OCI-LY7 (cell line): Measurements from ENCODE around the gene GRK6. TPM values are rescaled to one million over a fixed set of nuclear protein-coding genes. Genes with fewer than 3 reads are reported as not detected.
A peak's percentile ranks its signal among the peaks of the same experiment; 100 is the strongest.

Experiments used
- BruUV-seq: library from RNA; stranded (reverse); fragments of 400-500 nt; replicated peaks from 2 replicates; lab custom pipeline; 2021; lab: Mats Ljungman, UMichigan
- CTCF ChIA-PET: fragments of 300-600 bp; sonication (Branson Sonifier 250); formaldehyde crosslinking; loops from one replicate; lab custom pipeline; 2022; ENCODE audit warnings: antibody characterized with exemption; ENCODE audit not compliant: unreplicated experiment; lab: Charles Lee
- POLR2A ChIA-PET: fragments of 300-600 bp; sonication (Branson Sonifier 250); formaldehyde crosslinking; loops from one replicate; lab custom pipeline; 2022; ENCODE audit warnings: antibody characterized with exemption; lab: Charles Lee
- DNase-seq: peaks from one replicate; pipeline ENCODE4 v3.0.0-alpha.2; 2015; ENCODE audit warnings: low spot score
- H2AFZ ChIP-seq: fragments of 200-600 bp; sonication (generic), shearing (Covaris generic); 2 replicates; pipeline ENCODE4 v1.6.1; 2014; ENCODE audit warnings: mild to moderate bottlenecking, antibody characterized with exemption, low read length, moderate library complexity
- H3K27ac ChIP-seq: fragments of 200-600 bp; sonication (generic); 2 replicates; pipeline ENCODE4 v1.5.1; 2014; ENCODE audit warnings: mixed run types, low read depth, mild to moderate bottlenecking, moderate library complexity, low read length, inconsistent platforms; ENCODE audit not compliant: poor library complexity, severe bottlenecking
- H3K36me3 ChIP-seq: fragments of 200-600 bp; sonication (generic); 2 replicates; pipeline ENCODE4 v1.6.1; 2014; ENCODE audit warnings: mild to moderate bottlenecking, antibody characterized with exemption, low read length, moderate library complexity, mixed read lengths; ENCODE audit not compliant: insufficient read depth
- H3K4me1 ChIP-seq: fragments of 200-600 bp; sonication (generic); 2 replicates; pipeline ENCODE4 v1.5.1; 2014; ENCODE audit warnings: mild to moderate bottlenecking, low read length; ENCODE audit not compliant: insufficient read depth, poor library complexity, severe bottlenecking
- H3K4me2 ChIP-seq: fragments of 200-600 bp; sonication (generic); 2 replicates; pipeline ENCODE4 v1.6.1; 2014; ENCODE audit warnings: mild to moderate bottlenecking, low read length
- H3K4me3 ChIP-seq: fragments of 200-600 bp; sonication (generic); 2 replicates; pipeline ENCODE4 v1.5.1; 2014; ENCODE audit warnings: mild to moderate bottlenecking, low read depth, low read length; ENCODE audit not compliant: poor library complexity, severe bottlenecking
- H3K79me2 ChIP-seq: fragments of 200-600 bp; sonication (generic); 2 replicates; pipeline ENCODE4 v1.6.1; 2016; ENCODE audit warnings: low read depth, mild to moderate bottlenecking, low read length, moderate library complexity, mixed read lengths; ENCODE audit not compliant: insufficient read depth
- H3K9me2 ChIP-seq: fragments of 200-600 bp; sonication (generic); 2 replicates; pipeline ENCODE4 v1.6.1; 2016; ENCODE audit warnings: mild to moderate bottlenecking, low read length, mixed read lengths; ENCODE audit not compliant: insufficient read depth
- H3K9me3 ChIP-seq: fragments of 200-600 bp; sonication (generic); 2 replicates; pipeline ENCODE4 v1.6.1; 2014; ENCODE audit warnings: mild to moderate bottlenecking, mixed run types, low read length, mixed read lengths
- H4K20me1 ChIP-seq: fragments of 200-600 bp; sonication (generic); 2 replicates; pipeline ENCODE4 v1.6.1; 2014; ENCODE audit warnings: mild to moderate bottlenecking, antibody characterized with exemption, low read length, moderate library complexity, mixed read lengths; ENCODE audit not compliant: insufficient read depth
- EZH2phosphoT487 ChIP-seq: fragments of 200-600 bp; sonication (generic); IDR thresholded peaks from 2 replicates; pipeline ENCODE4 v1.6.1; 2018; ENCODE audit warnings: low read depth, borderline replicate concordance, mild to moderate bottlenecking, mixed run types, antibody characterized with exemption, low read length, moderate library complexity, mixed read lengths
- intact Hi-C: fragments of 100-400 bp; cut with micrococcal nuclease; formaldehyde crosslinking; loops from one replicate; pipeline ENCODE4 v1.10.0; 2022; ENCODE audit not compliant: unreplicated experiment
- total RNA-seq, 2 experiments: library from RNA; depleted of rRNA in 1 of 2; stranded (reverse); fragments of >200 nt in 1 of 2; shearing (Covaris generic) in 1 of 2; gene quantifications; 2 replicates each; pipeline ENCODE4 v1.2.3, GENCODE V29; 2014 to 2022
- TF ChIP-seq, protein P1 (sequence below): fragments of 200-600 bp; sonication (generic); conservative IDR thresholded peaks from 2 replicates; pipeline ENCODE4 v1.5.1; 2014; ENCODE audit warnings: mild to moderate bottlenecking, antibody characterized with exemption, low read length, moderate library complexity, mixed read lengths

The GRK6 gene
- total RNA-seq, 2 experiments from 2014 or later, result 46.2 to 99.4 TPM

DNA sequence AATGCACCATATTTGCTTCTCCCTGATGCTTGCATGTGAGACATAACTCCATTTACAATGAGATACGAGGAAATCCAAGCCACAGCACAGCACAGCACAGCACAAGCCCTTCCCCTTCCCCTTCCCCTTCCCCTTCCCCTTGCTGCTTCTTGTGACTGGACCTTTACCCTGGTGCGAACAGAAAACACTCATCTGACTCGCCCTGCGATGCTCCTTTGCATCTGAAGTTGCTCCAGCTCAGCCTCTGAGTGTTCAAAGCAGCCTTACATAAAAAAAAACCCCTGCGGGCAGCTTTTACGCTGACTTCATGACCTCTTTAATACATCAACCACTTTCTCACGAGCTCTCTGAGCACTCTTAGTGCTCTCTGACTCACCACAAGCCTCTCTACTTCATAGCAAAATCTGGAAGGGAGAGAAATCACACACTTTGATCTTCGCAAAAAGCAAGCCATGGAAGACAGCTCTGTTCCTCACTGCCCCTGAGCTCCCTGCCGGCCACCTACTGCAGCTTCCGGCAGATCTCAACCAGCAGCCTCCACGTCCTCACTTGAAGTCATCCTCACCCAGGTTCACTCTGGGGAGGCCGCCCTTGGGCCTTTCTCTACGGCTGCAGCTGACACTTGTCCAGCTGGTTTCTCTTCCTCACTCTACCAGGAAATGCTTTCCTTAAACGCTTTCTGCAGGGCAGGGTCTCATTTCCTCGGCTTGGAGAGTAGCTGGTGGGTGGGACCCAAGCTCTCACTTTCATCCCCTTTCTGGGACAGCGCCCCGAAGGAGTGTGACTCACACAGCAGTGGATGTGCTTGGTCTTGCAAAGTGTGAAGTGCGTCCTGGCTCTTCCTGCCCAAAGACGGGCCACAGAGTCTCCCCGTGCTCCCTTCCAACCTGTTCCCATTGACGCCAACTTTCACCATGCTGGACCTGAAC lies 37.0 kb upstream of the GRK6 start:
- CTCF ChIA-PET, result interaction anchor here (0.8 to 3.3 kb wide), 14 partner anchors 10 to 121 kb away, joined by 3 to 25 read pairs (median 4); partner anchors contain the start of gene GRK6
- TF ChIP-seq EZH2phosphoT487, result no peak
- TF ChIP-seq, protein P1, sequence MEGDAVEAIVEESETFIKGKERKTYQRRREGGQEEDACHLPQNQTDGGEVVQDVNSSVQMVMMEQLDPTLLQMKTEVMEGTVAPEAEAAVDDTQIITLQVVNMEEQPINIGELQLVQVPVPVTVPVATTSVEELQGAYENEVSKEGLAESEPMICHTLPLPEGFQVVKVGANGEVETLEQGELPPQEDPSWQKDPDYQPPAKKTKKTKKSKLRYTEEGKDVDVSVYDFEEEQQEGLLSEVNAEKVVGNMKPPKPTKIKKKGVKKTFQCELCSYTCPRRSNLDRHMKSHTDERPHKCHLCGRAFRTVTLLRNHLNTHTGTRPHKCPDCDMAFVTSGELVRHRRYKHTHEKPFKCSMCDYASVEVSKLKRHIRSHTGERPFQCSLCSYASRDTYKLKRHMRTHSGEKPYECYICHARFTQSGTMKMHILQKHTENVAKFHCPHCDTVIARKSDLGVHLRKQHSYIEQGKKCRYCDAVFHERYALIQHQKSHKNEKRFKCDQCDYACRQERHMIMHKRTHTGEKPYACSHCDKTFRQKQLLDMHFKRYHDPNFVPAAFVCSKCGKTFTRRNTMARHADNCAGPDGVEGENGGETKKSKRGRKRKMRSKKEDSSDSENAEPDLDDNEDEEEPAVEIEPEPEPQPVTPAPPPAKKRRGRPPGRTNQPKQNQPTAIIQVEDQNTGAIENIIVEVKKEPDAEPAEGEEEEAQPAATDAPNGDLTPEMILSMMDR, result no peak
- no TSS peak for BruUV-seq
- Histone ChIP-seq H3K9me3 (no peaks in the 10 kb centered on the region), H4K20me1 (no peaks in the 10 kb centered on the region), H3K79me2 (no peaks in the 10 kb centered on the region), H3K27ac (peak overlapping the region; percentile 72), H3K36me3 (no peaks in the 10 kb centered on the region), H3K4me1 (peaks cover 60% of the 10 kb centered on the region), H3K9me2 (no peaks in the 10 kb centered on the region), H3K4me2 (peak overlapping the region; percentile 67), H3K4me3 (peak overlapping the region; percentile 22), H2AFZ (peak overlapping the region; percentile 84)
- intact Hi-C loops, result loop anchor here (1.0 to 5.0 kb wide), 8 partner anchors 32 to 277 kb away; partner anchors contain the start of genes GRK6, PDLIM7, PRR7 and RGS14
- POLR2A ChIA-PET, result interaction anchor here (0.5 to 1.8 kb wide), 23 partner anchors 10 to 119 kb away, joined by 3 to 9 read pairs (median 4); partner anchors contain the start of genes LMAN2, PDLIM7, PRELID1 and RAB24
- DNase-seq, result peak; percentile 84

GRCh38 chr5:177390363-177391300 lies 35.8 kb upstream of the GRK6 start:
- BruUV-seq, result no TSS peak
- Histone ChIP-seq H3K9me3 (no peaks in the 10 kb centered on the region), H3K4me1 (peaks cover 60% of the 10 kb centered on the region)

More at GRCh38 chr5:177390363-177391300, 35.8 kb upstream of the GRK6 start:
- Histone ChIP-seq H3K4me2 (peak overlapping the region; percentile 67), H3K9me2 (no peaks in the 10 kb centered on the region), H4K20me1 (no peaks in the 10 kb centered on the region), H3K4me3 (no peak overlapping the region), H3K36me3 (no peaks in the 10 kb centered on the region), H3K27ac (peak overlapping the region; percentile 72), H3K79me2 (no peaks in the 10 kb centered on the region), H2AFZ (peak overlapping the region; percentile 84; the same call in 1 of the 2 replicates)
- ChIA-PET POLR2A (interaction anchor here (0.6 to 1.8 kb wide), 13 partner anchors 18 to 158 kb away, joined by 3 to 8 read pairs (median 4); partner anchors contain the start of gene LMAN2), CTCF (interaction anchor here (0.6 to 3.3 kb wide), 13 partner anchors 13 to 120 kb away, joined by 3 to 25 read pairs (median 3); no protein-coding TSS in a partner anchor)
- intact Hi-C loops, result loop anchor here (1.0 to 2.0 kb wide), 6 partner anchors 36 to 106 kb away; partner anchors contain the start of genes GRK6, PDLIM7 and PRR7
- DNase-seq, result peak; percentile 91
- TF ChIP-seq EZH2phosphoT487, result no peak
- TF ChIP-seq, protein P1, result peak; percentile 99
